HG03442 (cell line): Measurements from ENCODE around the gene EIF6.
A peak's percentile ranks its signal among the peaks of the same experiment; 100 is the strongest.
"Not testable (repeated sequence)": the region's sequence is repeated elsewhere in the genome, so short reads cannot be mapped to it uniquely, and the experiment has no call there.

ENCODE experiments used
- ATAC-seq: cut with Tn5 transposase; IDR thresholded peaks from one replicate; pipeline ENCODE4 v1.9.1; 2021; ENCODE audit warnings: mild to moderate bottlenecking, moderate library complexity; ENCODE audit not compliant: unreplicated experiment

EIF6 gene

DNA sequence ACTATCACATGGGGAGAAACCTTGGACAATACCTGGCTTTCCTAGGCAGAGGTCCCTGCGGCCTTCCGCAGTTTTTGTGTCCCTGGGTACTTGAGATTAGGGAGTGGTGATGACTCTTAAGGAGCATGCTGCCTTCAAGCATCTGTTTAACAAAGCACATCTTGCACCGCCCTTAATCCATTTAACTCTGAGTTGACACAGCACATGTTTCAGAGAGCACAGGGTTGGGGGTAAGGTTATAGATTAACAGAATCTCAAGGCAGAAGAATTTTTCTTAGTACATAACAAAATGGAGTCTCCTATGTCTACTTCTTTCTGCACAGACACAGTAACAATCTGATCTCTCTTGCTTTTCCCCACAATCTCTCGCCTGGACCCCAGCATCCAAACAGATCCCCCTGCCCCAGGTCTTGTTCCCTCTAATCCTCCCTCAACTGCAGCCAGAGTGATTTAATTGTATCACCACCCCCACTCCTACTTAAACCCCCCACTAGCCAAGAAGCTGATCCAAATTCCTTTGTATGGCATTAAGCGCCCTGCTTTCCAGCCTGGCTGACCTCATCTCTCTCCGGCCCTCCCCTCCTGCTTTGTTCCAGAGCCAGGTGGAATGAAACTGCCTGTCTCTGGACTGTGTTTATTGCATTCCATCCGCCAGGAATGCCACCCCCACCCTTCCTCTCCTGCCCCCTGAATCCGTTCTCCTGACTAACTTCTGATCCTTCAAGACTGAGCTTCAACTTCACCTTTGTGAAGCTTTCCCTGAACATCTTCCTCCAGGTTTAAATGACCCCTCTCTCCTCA, 21.6 kb downstream of the EIF6 start:
- not testable (repeated sequence) for ATAC-seq

GRCh38 chr20:35262321-35262720, 22.3 kb downstream of the EIF6 start:
- not testable (repeated sequence) for ATAC-seq

GRCh38 chr20:35260426-35260825, 24.1 kb downstream of the EIF6 start:
- ATAC-seq, result no peak

GRCh38 chr20:35257175-35257909, 27.2 kb downstream of the EIF6 start:
- ATAC-seq, result no peak

GRCh38 chr20:35254448-35254999, 30.0 kb downstream of the EIF6 start:
- ATAC-seq, result no peak

- ATAC-seq, result no peak
Measured at GRCh38 chr20:35253010-35253409, 31.6 kb downstream of the EIF6 start.

DNA sequence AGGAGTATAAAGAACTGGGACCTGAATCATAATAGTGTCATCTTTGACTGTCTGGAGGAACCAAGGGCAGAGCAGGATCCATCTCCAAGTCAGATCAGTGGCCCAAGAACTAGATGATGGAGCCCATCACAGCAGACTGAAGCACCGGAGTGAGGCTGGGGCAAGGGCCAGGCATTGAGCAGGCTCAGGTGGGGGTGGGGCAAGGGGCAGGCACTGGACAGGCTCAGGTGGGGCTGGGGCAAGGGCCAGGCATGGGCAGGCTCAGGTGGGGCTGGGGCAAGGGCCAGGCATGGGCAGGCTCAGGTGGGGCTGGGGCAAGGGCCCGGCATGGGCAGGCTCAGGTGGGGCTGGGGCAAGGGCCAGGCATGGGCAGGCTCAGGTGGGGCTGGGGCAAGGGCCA, 32.0 kb downstream of the EIF6 start:
- ATAC-seq, result not testable (repeated sequence)

- peak; percentile 64 for ATAC-seq
Measured at GRCh38 chr20:35252037-35252461, 32.5 kb downstream of the EIF6 start.

- ATAC-seq, result no peak
Measured at GRCh38 chr20:35251613-35251940, 33.0 kb downstream of the EIF6 start.

DNA sequence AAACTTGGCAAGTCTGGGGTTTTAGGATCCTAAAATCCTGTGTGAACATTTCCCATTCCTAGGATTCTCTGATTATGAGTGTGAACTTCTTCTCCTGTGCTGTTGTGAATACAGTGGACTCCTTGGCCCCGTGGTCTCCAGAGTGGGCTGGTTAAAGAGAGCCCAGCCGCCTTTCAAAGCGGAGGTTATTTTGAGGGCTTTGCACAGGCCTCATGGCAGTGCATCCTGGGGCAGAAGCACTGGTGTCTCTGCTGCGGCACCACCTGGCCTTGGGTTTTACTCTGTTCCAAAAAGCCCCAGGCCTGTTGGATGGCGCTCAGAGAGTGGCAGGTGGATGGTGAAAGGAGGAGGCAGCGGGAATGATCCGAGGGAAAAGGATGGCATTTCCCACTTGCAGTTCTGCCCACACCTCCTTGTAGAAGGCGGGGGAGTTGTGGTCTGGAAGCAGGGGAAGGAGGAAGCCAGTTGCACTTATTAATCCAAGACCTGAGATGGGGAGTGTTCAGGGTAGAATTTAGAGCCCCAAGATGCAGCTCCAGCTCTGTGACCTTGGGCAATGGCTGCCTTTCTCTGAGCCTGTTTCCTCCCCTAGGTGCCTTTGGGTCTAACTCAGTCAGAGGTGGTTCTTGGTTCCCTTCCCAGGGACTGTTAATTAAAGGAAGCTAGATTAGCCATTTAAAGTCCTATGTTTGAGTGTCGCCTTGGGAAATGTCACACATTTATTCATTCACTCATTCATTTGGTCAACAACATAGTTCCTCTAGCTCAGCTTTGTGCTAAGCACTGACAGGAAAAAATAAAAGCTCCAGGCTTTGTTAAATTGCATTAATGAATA, 35.7 kb downstream of the EIF6 start:
- no peak for ATAC-seq

- ATAC-seq, result no peak
Measured at GRCh38 chr20:35246723-35247122, 37.8 kb downstream of the EIF6 start.

GRCh38 chr20:35243986-35244385, 40.6 kb downstream of the EIF6 start:
- ATAC-seq, result no peak

- ATAC-seq, result no peak
Measured at GRCh38 chr20:35243317-35243716, 41.3 kb downstream of the EIF6 start.

- no peak for ATAC-seq
Measured at GRCh38 chr20:35240811-35241293, 43.7 kb downstream of the EIF6 start.

- no peak for ATAC-seq
Measured at GRCh38 chr20:35240083-35240810, 44.3 kb downstream of the EIF6 start.

GRCh38 chr20:35238735-35239134, 45.8 kb downstream of the EIF6 start:
- ATAC-seq, result no peak

DNA sequence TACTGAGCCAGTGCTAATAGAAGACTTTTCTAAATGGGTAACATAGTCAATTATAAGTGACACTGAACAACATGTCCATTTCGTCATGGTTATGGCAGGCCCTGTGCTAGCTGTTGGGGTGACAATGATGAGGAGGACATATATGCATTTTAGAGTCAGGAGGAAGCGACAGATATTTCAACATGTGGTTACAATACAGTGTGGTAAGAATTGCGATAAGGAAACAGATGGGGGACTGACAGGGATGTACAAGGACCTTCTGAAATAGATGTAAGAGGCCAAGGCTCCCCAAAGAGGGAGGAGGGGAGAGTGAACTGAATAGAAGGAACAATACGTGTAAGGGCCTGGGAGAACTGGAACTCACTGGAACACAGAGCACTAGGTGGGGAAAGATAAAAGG, 46.4 kb downstream of the EIF6 start:
- no peak for ATAC-seq

GRCh38 chr20:35237486-35237885, 47.1 kb downstream of the EIF6 start:
- ATAC-seq, result no peak

DNA sequence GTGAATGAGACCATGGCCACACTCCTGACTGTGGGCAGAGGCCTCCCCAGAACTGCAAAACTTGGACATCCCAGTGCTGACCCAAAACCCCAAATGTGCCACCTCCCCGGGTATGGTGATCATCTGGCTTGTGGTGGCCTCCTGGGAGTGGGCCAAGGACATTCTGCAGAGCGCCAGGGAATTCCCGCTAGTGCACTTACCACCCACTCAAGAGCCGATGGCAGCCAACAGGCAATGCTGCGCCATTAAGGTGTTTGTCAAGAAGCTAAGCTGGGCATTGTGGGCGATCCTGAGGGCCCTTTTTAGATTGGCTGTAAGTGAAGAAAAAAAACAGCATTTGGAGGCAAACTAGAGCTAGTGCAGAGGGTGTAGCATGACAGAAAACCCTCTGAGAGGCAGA, 48.7 kb downstream of the EIF6 start:
- ATAC-seq, result no peak

DNA sequence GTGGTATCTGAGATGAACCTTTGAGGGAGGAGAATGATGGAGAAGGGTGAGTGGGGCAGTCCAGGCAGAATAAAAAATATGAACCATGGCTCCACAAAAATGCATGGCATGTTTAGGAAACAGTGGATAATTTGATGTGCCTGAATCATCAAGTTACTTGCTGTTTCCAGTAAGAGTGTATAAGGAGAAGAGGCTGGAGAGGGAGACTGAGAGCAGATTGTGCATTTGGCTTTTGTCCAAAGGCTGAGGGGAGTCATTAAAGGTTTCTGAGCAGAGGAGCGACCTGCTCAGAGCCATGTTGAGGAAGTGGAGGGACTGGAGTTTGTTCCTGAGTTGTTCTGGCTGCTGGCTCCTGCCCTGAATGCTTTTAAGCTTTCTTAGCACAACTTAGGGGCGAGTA, 52.0 kb downstream of the EIF6 start:
- no peak for ATAC-seq
